DND-41 (cell line): Measurements from ENCODE around the gene GTF2H4.

Source experiments
- CTCF ChIP-seq: IDR thresholded peaks from 2 replicates; pipeline ENCODE4 v1.5.1; 2012; ENCODE audit warnings: borderline replicate concordance, low read length, moderate library complexity, mild to moderate bottlenecking; ENCODE audit not compliant: poor library complexity, severe bottlenecking; ENCODE audit errors: extremely low read depth
- EZH2 ChIP-seq: IDR thresholded peaks from 3 replicates; pipeline ENCODE4 v1.6.1; 2012; ENCODE audit warnings: borderline replicate concordance, low read depth, mild to moderate bottlenecking, moderate library complexity, low read length, inconsistent platforms; ENCODE audit not compliant: severe bottlenecking

GRCh38 chr6:30864325-30864724 lies 43.7 kb upstream of the GTF2H4 start:
- TF ChIP-seq CTCF: no peak
- no peak for TF ChIP-seq EZH2
